ENCODE results near the gene INPP4B.

Gene INPP4B

DNA sequence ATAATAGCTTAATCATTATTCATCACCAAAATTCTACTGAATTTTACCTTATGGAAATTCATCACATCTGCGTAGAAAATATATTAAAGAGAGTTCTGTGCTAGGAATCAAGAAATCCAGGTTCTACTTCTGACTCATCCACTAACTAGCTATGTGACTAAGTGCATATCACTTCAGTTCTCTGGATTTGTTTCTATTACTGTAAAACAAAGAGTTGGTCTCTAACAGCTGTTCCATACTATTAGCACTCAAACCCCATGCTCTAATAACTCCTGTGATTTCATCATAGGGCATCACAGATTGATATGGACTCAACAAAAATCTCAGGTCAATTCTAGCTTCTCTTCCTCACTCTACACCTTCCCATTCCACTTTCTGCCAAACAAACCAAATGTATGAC is 572.0 kb downstream of the INPP4B start:
- DNase-seq = no peak

DNA sequence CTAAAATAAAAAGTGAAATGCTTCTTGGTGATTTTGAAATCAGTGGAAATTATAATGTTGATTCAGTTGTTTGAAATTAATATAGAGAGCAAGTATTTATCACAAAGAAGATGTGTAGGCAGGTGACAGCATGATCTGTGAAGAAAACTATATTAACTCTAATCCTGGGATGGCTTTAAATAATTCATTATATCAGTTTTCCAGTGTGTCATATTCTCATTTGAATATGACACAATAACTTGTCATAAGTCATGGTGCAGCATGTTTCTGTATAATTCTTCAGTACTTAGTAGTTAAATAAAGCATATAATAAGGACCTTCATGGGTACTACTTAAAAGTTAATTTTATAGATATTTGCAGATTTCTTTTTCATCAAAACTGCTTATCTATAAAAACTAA is 573.6 kb downstream of the INPP4B start:
- no peak for DNase-seq

DNA sequence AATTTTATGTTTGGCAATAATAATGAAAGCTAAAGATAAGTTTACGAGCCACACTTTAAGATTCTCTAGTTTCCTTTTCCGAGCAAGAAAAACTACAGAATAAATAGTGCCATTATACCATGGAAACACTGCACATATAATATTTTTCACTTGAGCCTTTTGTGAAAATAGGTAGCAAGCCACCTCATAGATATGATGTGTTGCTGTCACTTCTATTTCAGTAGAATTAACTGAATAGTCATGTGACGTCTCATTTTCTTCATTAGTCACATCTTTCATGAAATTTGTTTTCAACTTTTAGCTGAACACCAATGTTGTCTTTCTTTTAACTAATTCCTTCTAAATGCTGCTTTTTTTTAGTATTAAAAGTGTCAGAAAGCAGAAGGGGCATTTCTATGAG is 574.3 kb downstream of the INPP4B start:
- DNase-seq = no peak

- no peak for DNase-seq
These were observed 579.0 kb downstream of the INPP4B start for GRCh38 chr4:142267101-142267500.

- DNase-seq = no peak
These were observed 580.2 kb downstream of the INPP4B start for GRCh38 chr4:142265946-142266345.

DNA sequence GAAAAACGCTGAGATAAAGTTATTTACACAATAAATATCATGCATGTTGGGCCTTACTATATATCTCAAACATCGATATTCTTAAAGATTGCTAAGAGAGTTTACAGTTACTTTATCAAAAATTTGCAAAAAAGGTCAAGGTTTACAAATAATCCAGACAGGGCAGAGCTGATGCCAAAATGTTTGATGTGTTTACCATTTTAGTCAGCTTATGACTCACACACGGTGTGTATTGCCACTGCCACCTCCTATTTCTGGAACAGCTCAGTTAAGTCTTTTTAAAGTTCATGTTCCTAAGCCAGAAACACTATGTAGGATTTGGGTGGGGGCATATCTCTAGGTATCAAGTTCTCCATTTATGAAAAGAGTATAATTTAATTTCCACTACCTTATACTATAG is 580.6 kb downstream of the INPP4B start:
- peak; percentile 12 for DNase-seq

GRCh38 chr4:142264961-142265360 is 581.1 kb downstream of the INPP4B start:
- DNase-seq = no peak

GRCh38 chr4:142262956-142263355 is 583.1 kb downstream of the INPP4B start:
- DNase-seq = no peak

DNA sequence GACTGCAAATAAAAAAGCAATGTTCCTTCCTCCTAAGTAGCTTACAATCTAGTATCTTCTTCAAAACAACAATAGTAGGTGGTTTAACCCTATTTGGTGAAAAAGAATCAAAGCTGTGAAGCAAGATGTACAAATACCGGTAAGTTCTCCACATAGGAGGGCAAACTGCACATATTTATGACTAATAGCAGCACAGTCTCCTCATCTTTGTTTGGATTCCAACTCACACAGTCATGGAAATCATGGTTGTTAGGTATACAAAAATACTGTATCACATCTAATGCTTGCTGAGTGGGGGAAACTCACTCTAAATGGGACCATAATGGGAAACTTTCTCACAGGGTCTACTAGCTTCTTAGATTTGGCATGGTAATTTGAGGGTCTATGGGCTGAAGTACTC is 597.2 kb downstream of the INPP4B start:
- no peak for DNase-seq

DNA sequence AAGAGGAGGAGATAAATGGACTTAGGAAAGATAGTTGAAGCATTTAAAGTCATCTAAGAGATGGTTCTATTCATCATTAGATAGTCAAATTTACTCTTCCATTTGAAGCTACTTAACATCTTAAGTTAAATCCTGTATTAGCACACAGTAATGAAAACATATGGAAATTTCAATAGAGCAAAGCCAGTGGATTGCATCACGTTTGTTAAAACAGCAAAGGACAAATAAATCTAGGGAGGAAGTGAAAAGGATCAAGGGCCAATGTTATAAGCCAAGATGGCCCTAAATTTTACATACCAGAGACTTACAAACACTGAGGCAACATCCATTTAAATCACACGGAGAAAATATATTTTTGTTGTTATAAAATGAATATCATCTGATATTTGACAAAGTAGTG is 602.8 kb downstream of the INPP4B start:
- no peak for DNase-seq

GRCh38 chr4:142242156-142242555 is 603.9 kb downstream of the INPP4B start:
- DNase-seq = no peak

GRCh38 chr4:142238589-142238988 is 607.5 kb downstream of the INPP4B start:
- no peak for DNase-seq

DNA sequence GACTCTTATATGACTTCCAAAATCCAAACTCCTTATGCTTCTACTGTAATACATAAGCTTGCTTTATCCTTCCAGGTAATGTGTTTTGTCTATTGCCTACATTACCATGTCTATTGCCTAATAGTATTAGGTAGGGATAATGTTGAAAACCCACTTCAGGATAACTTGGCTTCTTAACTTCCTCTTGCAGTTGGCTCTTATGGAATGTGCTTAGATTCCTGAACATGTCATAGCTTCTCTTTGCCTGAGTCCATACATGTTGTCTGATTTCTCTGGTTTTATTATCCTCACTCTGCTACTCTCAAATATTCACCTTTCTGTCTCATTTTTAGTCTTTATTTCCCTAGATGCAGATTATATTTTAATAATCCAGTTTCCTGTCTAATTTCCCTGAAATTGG is 609.8 kb downstream of the INPP4B start:
- no peak for DNase-seq

- DNase-seq = no peak
These were observed 614.3 kb downstream of the INPP4B start for GRCh38 chr4:142231787-142232186.

- DNase-seq = no peak
These were observed 615.1 kb downstream of the INPP4B start for GRCh38 chr4:142230991-142231390.

DNA sequence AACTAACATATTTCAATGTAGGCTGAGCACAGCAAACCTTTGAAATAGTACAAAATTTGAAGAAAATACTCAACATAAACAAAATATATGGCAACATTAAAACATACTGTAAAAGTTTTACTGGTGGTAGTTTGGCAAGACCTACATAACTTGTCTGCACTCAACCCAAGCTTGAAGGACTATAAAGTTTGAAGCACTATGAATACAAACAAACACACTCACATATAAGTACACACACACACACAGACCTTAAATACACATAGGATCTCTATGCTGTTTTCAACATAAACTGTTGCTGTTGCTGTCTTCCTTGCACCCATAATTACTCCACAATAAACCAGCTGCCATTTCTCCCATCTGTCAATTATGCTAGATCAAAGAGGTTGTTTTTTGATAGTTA is 620.1 kb downstream of the INPP4B start:
- no peak for DNase-seq

DNA sequence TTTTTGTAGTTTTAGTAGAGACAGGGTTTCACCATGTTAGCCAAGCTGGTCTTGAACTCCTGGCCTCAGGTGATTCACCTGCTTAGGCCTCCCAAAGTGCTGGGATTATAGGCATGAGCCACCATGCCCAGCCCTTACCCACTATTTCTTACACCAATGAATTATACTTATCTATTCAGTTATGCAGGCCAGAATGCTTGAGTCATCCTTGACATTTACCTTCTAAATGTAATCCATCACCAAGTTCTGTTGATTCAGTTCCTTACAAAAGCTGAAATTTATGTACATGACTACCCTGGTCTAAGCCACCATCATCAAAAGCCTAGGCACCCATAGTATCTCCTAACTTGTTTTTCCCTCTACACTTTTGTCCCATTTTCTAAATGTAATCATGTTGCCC is 624.0 kb downstream of the INPP4B start:
- DNase-seq = no peak

GRCh38 chr4:142218726-142219125 is 627.4 kb downstream of the INPP4B start:
- DNase-seq = no peak

GRCh38 chr4:142211444-142211843 is 634.7 kb downstream of the INPP4B start:
- no peak for DNase-seq

DNA sequence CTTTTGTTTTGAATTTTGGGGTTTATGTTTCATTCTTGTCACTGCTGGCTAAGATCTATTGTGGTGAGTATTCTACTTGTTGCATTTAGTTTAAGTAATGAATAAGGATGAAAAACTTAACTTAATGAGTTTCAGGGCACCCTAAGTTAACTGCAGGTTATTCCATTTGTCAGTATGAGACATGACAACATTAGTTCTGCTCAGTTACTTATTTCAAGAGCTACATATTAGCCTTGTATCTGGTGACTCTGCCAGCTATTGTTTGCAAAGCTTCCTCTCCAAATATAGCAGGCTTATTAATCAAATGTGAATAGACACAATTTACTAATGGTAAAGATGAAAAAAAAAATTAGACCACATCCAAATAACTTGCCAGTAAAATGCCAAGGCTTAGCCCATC is 642.6 kb downstream of the INPP4B start:
- no peak for DNase-seq

DNA sequence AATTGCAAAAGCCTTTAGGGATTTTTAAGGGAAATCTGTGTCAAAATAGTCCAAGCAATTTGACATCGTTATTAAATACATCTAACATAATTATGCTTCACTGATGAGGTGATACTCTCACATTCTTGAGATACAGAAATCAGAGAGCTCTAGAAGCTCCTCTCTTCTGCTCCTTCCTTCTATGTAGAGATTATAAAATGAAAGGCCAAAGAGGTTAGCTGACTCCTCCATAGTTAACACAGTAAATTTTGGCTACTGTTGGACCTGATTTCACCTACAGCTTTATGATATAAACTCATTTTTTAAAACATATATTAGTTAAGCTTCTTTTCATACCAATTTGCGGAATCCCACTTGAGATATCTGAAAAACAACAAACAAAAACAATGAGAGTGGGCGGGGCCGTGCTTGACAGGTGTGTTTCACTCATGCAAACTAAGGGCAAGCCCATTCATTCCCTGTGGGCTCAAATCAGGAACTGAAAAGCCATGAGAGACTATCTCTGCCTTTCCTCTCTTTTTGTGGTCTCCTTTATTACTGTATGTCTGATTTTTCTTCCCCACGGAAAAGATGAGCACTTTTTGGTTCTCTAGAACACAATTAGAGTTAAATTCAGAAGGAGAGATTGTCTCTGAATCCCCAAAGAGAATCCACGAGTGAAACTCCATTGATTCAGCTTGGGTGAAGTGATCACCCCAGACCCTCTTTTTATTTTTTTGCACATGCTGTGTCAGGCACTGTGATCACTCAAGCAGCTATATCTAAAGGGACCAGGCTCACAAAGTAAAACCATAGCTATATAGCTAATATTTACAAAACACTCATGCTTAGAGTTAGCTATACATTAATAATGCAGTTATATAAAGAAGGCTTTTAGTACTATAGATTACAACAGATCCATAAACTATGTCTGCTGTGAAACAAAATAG is 643.4 kb downstream of the INPP4B start:
- no peak for DNase-seq

GRCh38 chr4:142201041-142201440 is 645.1 kb downstream of the INPP4B start:
- no peak for DNase-seq

DNA sequence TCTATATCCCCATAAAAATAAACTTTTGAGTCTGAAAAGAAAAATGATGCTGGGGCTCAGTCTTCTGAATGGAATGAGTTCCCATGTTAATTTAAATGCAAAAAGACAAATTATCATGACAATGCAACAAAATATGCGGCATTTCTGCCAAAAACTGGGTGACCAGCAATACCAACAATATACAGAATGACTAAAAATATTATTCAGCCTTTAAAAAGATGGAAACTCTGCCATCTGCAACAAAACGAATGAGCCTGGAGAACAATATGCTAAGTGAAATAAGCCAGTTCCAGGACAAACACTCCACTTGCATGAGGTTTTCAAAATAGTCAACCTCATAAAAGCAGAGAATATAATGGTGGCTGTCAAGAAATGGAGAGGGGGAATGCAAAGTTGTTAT is 651.2 kb downstream of the INPP4B start:
- no peak for DNase-seq

- no peak for DNase-seq
These were observed 654.2 kb downstream of the INPP4B start for GRCh38 chr4:142191901-142192300.

DNA sequence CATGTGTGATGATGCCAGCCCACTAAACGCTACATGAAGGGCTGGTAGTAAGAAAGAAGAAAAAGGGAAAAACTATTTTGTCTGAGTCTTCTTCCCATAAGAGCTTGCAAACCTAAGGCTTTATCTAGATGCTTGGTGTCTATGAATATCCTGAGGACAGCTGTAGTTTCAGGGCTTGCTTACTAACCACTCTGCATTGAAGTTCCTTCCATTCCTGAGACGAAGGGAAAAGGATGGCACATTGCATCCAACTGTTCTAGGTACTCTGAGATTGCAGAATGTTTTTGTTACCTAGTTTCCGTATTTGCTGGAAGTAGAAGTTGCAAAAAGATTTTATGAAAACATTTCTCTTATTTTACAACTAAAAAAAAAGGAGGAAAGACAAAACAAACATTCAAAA is 665.1 kb downstream of the INPP4B start:
- DNase-seq = no peak

Measured in NCI-H446 treated with DMSO at 0.1 percent for 48 hours (cell line).